Right lobe of liver (tissue), 6 donors: ENCODE data around the gene AP3B2. TPM values are rescaled to one million over a fixed set of nuclear protein-coding genes. Genes with fewer than 3 reads are reported as not detected.

Experiments used
- ATAC-seq, 4 donors: fragments of 200-7000 bp; cut with Tn5 transposase; one replicate each; pipeline ENCODE4 v1.9.1; 2020; ENCODE audit warnings: mild to moderate bottlenecking in 4 of 4, moderate library complexity in 4 of 4
- DNase-seq, 3 donors: peaks; one replicate each; pipeline ENCODE4 v3.0.0-alpha.2; 2020
- H3K27ac ChIP-seq, 3 donors: fragments of 200-600 bp; one replicate each; pipeline ENCODE4 v1.8.0; 2022
- H3K27me3 ChIP-seq, 2 donors: fragments of 200-600 bp; one replicate each; pipeline ENCODE4 v1.8.0; 2022
- H3K36me3 ChIP-seq, 4 donors: fragments of 200-600 bp; sonication (generic) in 1 of 4; one replicate each; pipeline versions ENCODE4 v1.5.1 to v1.8.0; 2017 to 2022; ENCODE audit warnings: control low read depth in 1 of 4
- H3K4me1 ChIP-seq, 4 donors: fragments of 200-600 bp; sonication (generic) in 1 of 4; one replicate each; pipeline versions ENCODE4 v1.5.1 to v1.8.0; 2017 to 2022; ENCODE audit warnings: control low read depth in 1 of 4
- H3K4me3 ChIP-seq, 3 donors: fragments of 200-600 bp; one replicate each; pipeline ENCODE4 v1.8.0; 2022
- H3K9me3 ChIP-seq, 4 donors: fragments of 200-600 bp; sonication (generic) in 1 of 4; one replicate each; pipeline versions ENCODE4 v1.5.1 to v1.8.0; 2017 to 2022; ENCODE audit warnings: control low read depth in 1 of 4
- CTCF ChIP-seq, 4 donors: fragments of 200-600 bp in 3 of 4; fragments of 450-650 bp in 1 of 4; IDR thresholded peaks; one replicate each; pipeline versions ENCODE4 v1.5.1 to v1.8.0; 2016 to 2022; ENCODE audit warnings: antibody characterized with exemption in 4 of 4, mild to moderate bottlenecking in 2 of 4
- POLR2A ChIP-seq: fragments of 450-650 bp; IDR thresholded peaks from one replicate; pipeline ENCODE4 v1.6.1; 2017; ENCODE audit warnings: antibody characterized with exemption, mild to moderate bottlenecking
- WGBS: methylation state at CpG from one replicate; pipeline ENCODE4 v1.1.6; 2018; ENCODE audit warnings: low coverage, low lambda C conversion rate; ENCODE audit not compliant: insufficient coverage; ENCODE audit errors: missing lambda C conversion rate; 5-methylcytosine and 5-hydroxymethylcytosine counted together
- intact Hi-C, 2 donors: fragments of 100-400 bp; cut with DNase I; formaldehyde crosslinking; loops; one replicate each; pipeline versions ENCODE4 v1.11.2 to v1.14.1; 2022
- total RNA-seq, 6 experiments: library from RNA; depleted of rRNA in 2 of 6; stranded (reverse); fragments of >200 nt in 2 of 6; fragmentation: NEBNext Ultra II Directional in 3 of 6; extraction: Animal tissue kit (Norgen Biotek cat#: 25700) in 3 of 6; gene quantifications; one replicate each; pipeline versions ENCODE4 v1.1.0 to v1.2.4, GENCODE V29; 2016 to 2023
- donor health status: DM: no; HTN: yes; CAD: no.
- donor health status: DM: no; HTN: no; CAD: no.
- donor health status: DM: no; HTN: no; CAD: no.
- donor health status: DM: no; HTN: yes; CAD: no.
- donor health status: DM: no; HTN: yes; CAD: no.

Gene AP3B2
- total RNA-seq, 6 experiments from 2014 or later, result 0.12 TPM; not detected in 5

- Histone ChIP-seq H3K4me1 (peaks cover 0 to 1% (median under 1%) of the 10 kb centered on the region in 4 donors), H3K36me3 (no peaks in the 10 kb centered on the region), H3K27me3 (no peaks in the 10 kb centered on the region), H3K27ac (no peak overlapping the region), H3K9me3 (no peaks in the 10 kb centered on the region), H3K4me3 (no peak overlapping the region)
- TF ChIP-seq CTCF (IDR thresholded peaks at IDR 0.05) (no peak), POLR2A (no peak)
- DNase-seq, result no peak
- no peak for ATAC-seq
- intact Hi-C loops, result no loop called here
- WGBS, result 80% methylated on average over 3 of the region's 4 CpGs
Measured at GRCh38 chr15:82715003-82715402, 5.3 kb upstream of the AP3B2 start.

- Histone ChIP-seq H3K36me3 (no peaks in the 10 kb centered on the region), H3K27ac (no peak overlapping the region), H3K27me3 (no peaks in the 10 kb centered on the region), H3K4me1 (peaks cover 0 to 7% (median 3%) of the 10 kb centered on the region in 4 donors), H3K9me3 (no peaks in the 10 kb centered on the region), H3K4me3 (no peak overlapping the region)
- no peak for ATAC-seq
- WGBS, result 27% methylated on average over 2 of the region's 3 CpGs
- no peak for DNase-seq
- no peak for TF ChIP-seq POLR2A
- no peak for TF ChIP-seq CTCF (IDR thresholded peaks at IDR 0.05)
- intact Hi-C loops, result no loop called here
Measured at GRCh38 chr15:82714016-82714415, 4.3 kb upstream of the AP3B2 start.

- no peak for TF ChIP-seq CTCF (IDR thresholded peaks at IDR 0.05)
- TF ChIP-seq POLR2A, result no peak
- Histone ChIP-seq H3K27me3 (no peaks in the 10 kb centered on the region), H3K36me3 (no peaks in the 10 kb centered on the region), H3K9me3 (no peaks in the 10 kb centered on the region), H3K4me1 (peaks cover 0 to 7% (median 3%) of the 10 kb centered on the region in 4 donors), H3K27ac (no peak overlapping the region), H3K4me3 (no peak overlapping the region)
- DNase-seq (no peak), ATAC-seq (no peak)
- intact Hi-C loops, result no loop called here
- WGBS, result 49% methylated on average over 3 of the region's 3 CpGs
Measured at GRCh38 chr15:82712036-82712435, 2.4 kb upstream of the AP3B2 start.

- no peak for TF ChIP-seq POLR2A
- TF ChIP-seq CTCF (IDR thresholded peaks at IDR 0.05), result no peak
- ATAC-seq, result no peak
Measured at GRCh38 chr15:82710926-82711490, 1.3 kb upstream of the AP3B2 start.

GRCh38 chr15:82710208-82710555 is 507 bp upstream of the AP3B2 start:
- ATAC-seq (no peak), DNase-seq (no peak)
- Histone ChIP-seq H3K36me3 (no peaks in the 10 kb centered on the region), H3K4me1 (peaks cover 0 to 7% (median 3%) of the 10 kb centered on the region in 4 donors), H3K4me3 (peak overlapping the region in 2 of 3 donors; percentile 56 to 68), H3K9me3 (no peaks in the 10 kb centered on the region), H3K27ac (no peak overlapping the region), H3K27me3 (no peaks in the 10 kb centered on the region)
- WGBS, result 17% methylated on average over 13 of the region's 14 CpGs
- intact Hi-C loops, result no loop called here
- TF ChIP-seq CTCF (IDR thresholded peaks at IDR 0.05) (no peak), POLR2A (no peak)

More at GRCh38 chr15:82710926-82711490, 1.3 kb upstream of the AP3B2 start:
- 86% methylated on average over 5 of the region's 26 CpGs for WGBS
- DNase-seq, result no peak
- intact Hi-C loops, result no loop called here
- H3K4me1 ChIP-seq, result peaks cover 0 to 7% (median 3%) of the 10 kb centered on the region in 4 donors
- H3K9me3 ChIP-seq, result no peaks in the 10 kb centered on the region
- H3K27ac ChIP-seq, result no peak overlapping the region
- no peaks in the 10 kb centered on the region for H3K27me3 ChIP-seq
- H3K4me3 ChIP-seq, result no peak overlapping the region
- H3K36me3 ChIP-seq, result no peaks in the 10 kb centered on the region
